GM12878 (cell line): ENCODE measurements around the gene FADS3.

Experiments used
- EZH2 ChIP-seq: IDR thresholded peaks from 2 replicates; pipeline ENCODE4 v1.6.1; 2012; ENCODE audit warnings: low read depth, mild to moderate bottlenecking, control low read depth, inconsistent platforms, low read length, borderline replicate concordance; ENCODE audit not compliant: control insufficient read depth
- WRNIP1 ChIP-seq: IDR thresholded peaks from 2 replicates; pipeline ENCODE4 v1.6.1; 2011; ENCODE audit warnings: low read depth, low read length, improper control_type of control experiment, borderline replicate concordance
- TF ChIP-seq, protein P1 (sequence below), 3 experiments: IDR thresholded peaks in 2 of 3; conservative IDR thresholded peaks in 1 of 3; 2 replicates each; pipeline ENCODE4 v1.5.1; 2011; ENCODE audit warnings: low read depth in 3 of 3, low read length in 3 of 3, mild to moderate bottlenecking in 3 of 3, control low read depth in 2 of 3, moderate library complexity in 2 of 3, inconsistent platforms in 1 of 3, mixed read lengths in 1 of 3; ENCODE audit not compliant: control insufficient read depth in 2 of 3, insufficient read depth in 1 of 3; ENCODE audit errors: extremely low read depth in 1 of 3

DNA sequence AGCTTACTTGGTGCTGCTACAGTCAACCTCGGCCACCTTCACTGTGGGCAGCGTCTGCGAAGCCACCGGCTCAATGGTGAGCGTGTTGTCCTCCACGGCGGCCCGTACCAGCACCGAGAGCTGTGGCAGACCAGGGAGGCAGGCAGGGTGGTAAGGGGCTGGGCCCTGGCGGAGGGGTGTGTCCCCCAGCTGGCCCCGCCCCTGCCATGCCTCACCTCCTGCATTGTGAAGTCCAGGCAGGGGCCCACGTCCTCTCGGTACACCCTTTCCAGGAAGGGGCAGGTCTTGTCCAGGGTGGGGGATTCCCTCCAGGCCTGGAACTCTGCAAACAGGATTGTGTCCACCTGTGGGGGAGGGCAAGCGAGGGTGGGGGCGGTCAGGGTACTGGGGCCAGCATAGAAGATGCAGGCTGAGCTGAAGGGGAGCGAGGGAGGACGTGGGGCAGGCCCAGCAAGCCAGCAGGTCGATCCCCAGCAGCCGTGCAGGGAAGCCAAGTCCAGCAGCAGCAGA lies 13.2 kb upstream of the FADS3 start:
- TF ChIP-seq, protein P1, sequence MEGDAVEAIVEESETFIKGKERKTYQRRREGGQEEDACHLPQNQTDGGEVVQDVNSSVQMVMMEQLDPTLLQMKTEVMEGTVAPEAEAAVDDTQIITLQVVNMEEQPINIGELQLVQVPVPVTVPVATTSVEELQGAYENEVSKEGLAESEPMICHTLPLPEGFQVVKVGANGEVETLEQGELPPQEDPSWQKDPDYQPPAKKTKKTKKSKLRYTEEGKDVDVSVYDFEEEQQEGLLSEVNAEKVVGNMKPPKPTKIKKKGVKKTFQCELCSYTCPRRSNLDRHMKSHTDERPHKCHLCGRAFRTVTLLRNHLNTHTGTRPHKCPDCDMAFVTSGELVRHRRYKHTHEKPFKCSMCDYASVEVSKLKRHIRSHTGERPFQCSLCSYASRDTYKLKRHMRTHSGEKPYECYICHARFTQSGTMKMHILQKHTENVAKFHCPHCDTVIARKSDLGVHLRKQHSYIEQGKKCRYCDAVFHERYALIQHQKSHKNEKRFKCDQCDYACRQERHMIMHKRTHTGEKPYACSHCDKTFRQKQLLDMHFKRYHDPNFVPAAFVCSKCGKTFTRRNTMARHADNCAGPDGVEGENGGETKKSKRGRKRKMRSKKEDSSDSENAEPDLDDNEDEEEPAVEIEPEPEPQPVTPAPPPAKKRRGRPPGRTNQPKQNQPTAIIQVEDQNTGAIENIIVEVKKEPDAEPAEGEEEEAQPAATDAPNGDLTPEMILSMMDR (IDR thresholded peaks at IDR 0.05 in 2 of 3, conservative IDR thresholded peaks at IDR 0.05 in 1 of 3; ENCODE audit: control insufficient read depth in 2 of 3, extremely low read depth in 1 of 3, insufficient read depth in 1 of 3, low read depth in 3 of 3, low read length in 3 of 3) = no peak
- TF ChIP-seq WRNIP1 (no peak), EZH2 (no peak)
